OCI-LY7 (cell line): ENCODE data around the gene CPOX. TPM values are rescaled to one million over a fixed set of nuclear protein-coding genes. Genes with fewer than 3 reads are reported as not detected.

ENCODE experiments used
- BruUV-seq: library from RNA; stranded (reverse); fragments of 400-500 nt; replicated peaks from 2 replicates; lab custom pipeline; 2021; lab: Mats Ljungman, UMichigan
- CTCF ChIA-PET: fragments of 300-600 bp; sonication (Branson Sonifier 250); formaldehyde crosslinking; loops from one replicate; lab custom pipeline; 2022; ENCODE audit warnings: antibody characterized with exemption; ENCODE audit not compliant: unreplicated experiment; lab: Charles Lee
- POLR2A ChIA-PET: fragments of 300-600 bp; sonication (Branson Sonifier 250); formaldehyde crosslinking; loops from one replicate; lab custom pipeline; 2022; ENCODE audit warnings: antibody characterized with exemption; lab: Charles Lee
- DNase-seq: peaks from one replicate; pipeline ENCODE4 v3.0.0-alpha.2; 2015; ENCODE audit warnings: low spot score
- H2AFZ ChIP-seq: fragments of 200-600 bp; sonication (generic), shearing (Covaris generic); 2 replicates; pipeline ENCODE4 v1.6.1; 2014; ENCODE audit warnings: mild to moderate bottlenecking, antibody characterized with exemption, low read length, moderate library complexity
- H3K27ac ChIP-seq: fragments of 200-600 bp; sonication (generic); 2 replicates; pipeline ENCODE4 v1.5.1; 2014; ENCODE audit warnings: mixed run types, low read depth, mild to moderate bottlenecking, moderate library complexity, low read length, inconsistent platforms; ENCODE audit not compliant: poor library complexity, severe bottlenecking
- H3K36me3 ChIP-seq: fragments of 200-600 bp; sonication (generic); 2 replicates; pipeline ENCODE4 v1.6.1; 2014; ENCODE audit warnings: mild to moderate bottlenecking, antibody characterized with exemption, low read length, moderate library complexity, mixed read lengths; ENCODE audit not compliant: insufficient read depth
- H3K4me1 ChIP-seq: fragments of 200-600 bp; sonication (generic); 2 replicates; pipeline ENCODE4 v1.5.1; 2014; ENCODE audit warnings: mild to moderate bottlenecking, low read length; ENCODE audit not compliant: insufficient read depth, poor library complexity, severe bottlenecking
- H3K4me2 ChIP-seq: fragments of 200-600 bp; sonication (generic); 2 replicates; pipeline ENCODE4 v1.6.1; 2014; ENCODE audit warnings: mild to moderate bottlenecking, low read length
- H3K4me3 ChIP-seq: fragments of 200-600 bp; sonication (generic); 2 replicates; pipeline ENCODE4 v1.5.1; 2014; ENCODE audit warnings: mild to moderate bottlenecking, low read depth, low read length; ENCODE audit not compliant: poor library complexity, severe bottlenecking
- H3K79me2 ChIP-seq: fragments of 200-600 bp; sonication (generic); 2 replicates; pipeline ENCODE4 v1.6.1; 2016; ENCODE audit warnings: low read depth, mild to moderate bottlenecking, low read length, moderate library complexity, mixed read lengths; ENCODE audit not compliant: insufficient read depth
- H3K9me2 ChIP-seq: fragments of 200-600 bp; sonication (generic); 2 replicates; pipeline ENCODE4 v1.6.1; 2016; ENCODE audit warnings: mild to moderate bottlenecking, low read length, mixed read lengths; ENCODE audit not compliant: insufficient read depth
- H3K9me3 ChIP-seq: fragments of 200-600 bp; sonication (generic); 2 replicates; pipeline ENCODE4 v1.6.1; 2014; ENCODE audit warnings: mild to moderate bottlenecking, mixed run types, low read length, mixed read lengths
- H4K20me1 ChIP-seq: fragments of 200-600 bp; sonication (generic); 2 replicates; pipeline ENCODE4 v1.6.1; 2014; ENCODE audit warnings: mild to moderate bottlenecking, antibody characterized with exemption, low read length, moderate library complexity, mixed read lengths; ENCODE audit not compliant: insufficient read depth
- CTCF ChIP-seq: fragments of 200-600 bp; sonication (generic); conservative IDR thresholded peaks from 2 replicates; pipeline ENCODE4 v1.5.1; 2014; ENCODE audit warnings: mild to moderate bottlenecking, antibody characterized with exemption, low read length, moderate library complexity, mixed read lengths
- EZH2phosphoT487 ChIP-seq: fragments of 200-600 bp; sonication (generic); IDR thresholded peaks from 2 replicates; pipeline ENCODE4 v1.6.1; 2018; ENCODE audit warnings: low read depth, borderline replicate concordance, mild to moderate bottlenecking, mixed run types, antibody characterized with exemption, low read length, moderate library complexity, mixed read lengths
- intact Hi-C: fragments of 100-400 bp; cut with micrococcal nuclease; formaldehyde crosslinking; loops from one replicate; pipeline ENCODE4 v1.10.0; 2022; ENCODE audit not compliant: unreplicated experiment
- total RNA-seq, 2 experiments: library from RNA; depleted of rRNA in 1 of 2; stranded (reverse); fragments of >200 nt in 1 of 2; shearing (Covaris generic) in 1 of 2; gene quantifications; 2 replicates each; pipeline ENCODE4 v1.2.3, GENCODE V29; 2014 to 2022

The CPOX gene
- total RNA-seq, 2 experiments from 2014 or later: 10.1 to 14.7 TPM

GRCh38 chr3:98536456-98537017, 56.9 kb downstream of the CPOX start:
- peak; percentile 56 for DNase-seq
- Histone ChIP-seq H4K20me1 (no peaks in the 10 kb centered on the region), H3K9me2 (no peaks in the 10 kb centered on the region), H3K4me2 (peak overlapping the region; percentile 72), H2AFZ (peak overlapping the region; percentile 86), H3K4me1 (peaks cover 60% of the 10 kb centered on the region), H3K36me3 (no peaks in the 10 kb centered on the region; the same call in 1 of the 2 replicates), H3K27ac (peak overlapping the region; percentile 73), H3K79me2 (peaks cover 82% of the 10 kb centered on the region), H3K9me3 (no peaks in the 10 kb centered on the region), H3K4me3 (peak overlapping the region; percentile 73)
- CTCF ChIA-PET: interaction anchor here (1.7 to 1.9 kb wide), 2 partner anchors 26 to 28 kb away, joined by 4 to 9 read pairs; no protein-coding TSS in a partner anchor
- POLR2A ChIA-PET: interaction anchor here (0.6 to 8.0 kb wide), 9 partner anchors 8 to 365 kb away, joined by 3 to 296 read pairs (median 5); partner anchors contain the start of genes CLDND1 and DCBLD2
- no peak for TF ChIP-seq EZH2phosphoT487
- TF ChIP-seq CTCF: no peak
- intact Hi-C loops: loop anchor here (1.0 kb wide), 1 partner anchor 28 kb away; no protein-coding TSS in a partner anchor
- no TSS peak for BruUV-seq

- H3K4me3 ChIP-seq: peak overlapping the region; percentile 73
- H2AFZ ChIP-seq: no peak overlapping the region
- DNase-seq: no peak
Measured at GRCh38 chr3:98534734-98535133, 58.7 kb downstream of the CPOX start.

More at GRCh38 chr3:98534734-98535133, 58.7 kb downstream of the CPOX start:
- Histone ChIP-seq H3K79me2 (peaks cover 77% of the 10 kb centered on the region), H3K9me2 (no peaks in the 10 kb centered on the region), H3K4me1 (peaks cover 62% of the 10 kb centered on the region), H3K36me3 (no peaks in the 10 kb centered on the region), H3K27ac (peak overlapping the region; percentile 43), H3K4me2 (peak overlapping the region; percentile 46; the same call in 1 of the 2 replicates), H4K20me1 (no peaks in the 10 kb centered on the region), H3K9me3 (no peaks in the 10 kb centered on the region)
- intact Hi-C loops: no loop called here
- ChIA-PET CTCF (no interaction called here), POLR2A (interaction anchor here (0.6 to 8.0 kb wide), 5 partner anchors 12 to 39 kb away, joined by 3 to 296 read pairs (median 4); partner anchors contain the start of gene CLDND1)
- no peak for TF ChIP-seq CTCF
- TF ChIP-seq EZH2phosphoT487: no peak
- no TSS peak for BruUV-seq
